HuH-7.5 (cell line): ENCODE data around the gene PACC1.
"Not testable (repeated sequence)": the region's sequence is repeated elsewhere in the genome, so short reads cannot be mapped to it uniquely, and the experiment has no call there.

Source experiments
- DNase-seq: peaks from one replicate; pipeline ENCODE4 v3.0.0; 2011; ENCODE audit warnings: low spot score

Gene PACC1

GRCh38 chr1:212326541-212326940 lies 88.1 kb downstream of the PACC1 start:
- no peak for DNase-seq

DNA sequence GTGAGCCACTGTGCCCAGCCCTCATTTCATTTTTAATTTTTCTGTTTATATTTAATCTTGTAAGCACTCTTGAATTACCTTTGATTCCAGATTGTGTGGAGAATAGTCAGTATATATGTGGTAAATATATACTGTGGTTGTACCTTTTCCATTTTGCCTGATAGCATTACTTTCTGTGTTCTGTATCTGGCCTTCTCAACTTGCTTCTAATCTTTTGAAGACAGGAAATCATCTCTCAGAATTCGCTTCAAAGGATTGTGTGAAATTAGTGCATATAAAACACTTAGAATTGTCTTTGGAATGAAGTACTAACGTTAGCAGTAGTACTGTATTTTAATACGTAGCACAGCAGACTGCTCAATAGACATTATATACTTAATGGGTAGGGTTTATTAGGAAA lies 91.6 kb downstream of the PACC1 start:
- DNase-seq = no peak

- not testable (repeated sequence) for DNase-seq
These were observed 93.7 kb downstream of the PACC1 start for GRCh38 chr1:212321031-212321430.

- DNase-seq = no peak
These were observed 96.8 kb downstream of the PACC1 start for GRCh38 chr1:212317916-212318315.

DNA sequence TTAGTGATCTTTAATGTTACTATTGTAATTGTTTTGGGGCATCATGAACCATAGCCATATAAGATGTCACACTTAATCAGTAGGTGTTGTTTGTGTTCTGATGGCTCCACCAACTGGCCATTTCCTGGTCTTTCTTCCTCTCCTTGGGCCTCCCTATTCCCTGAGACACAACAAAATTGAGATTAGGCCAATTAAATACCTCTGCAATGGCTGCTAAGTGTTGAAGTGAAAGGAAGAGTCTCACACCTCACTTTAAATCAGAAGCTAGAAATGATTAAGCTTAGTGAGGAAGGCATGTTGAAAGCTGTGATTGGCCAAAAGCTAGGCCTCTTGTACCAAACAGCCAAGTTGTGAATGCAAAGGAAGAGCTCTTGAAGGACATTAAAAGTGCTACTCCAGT lies 98.8 kb downstream of the PACC1 start:
- DNase-seq = no peak

DNA sequence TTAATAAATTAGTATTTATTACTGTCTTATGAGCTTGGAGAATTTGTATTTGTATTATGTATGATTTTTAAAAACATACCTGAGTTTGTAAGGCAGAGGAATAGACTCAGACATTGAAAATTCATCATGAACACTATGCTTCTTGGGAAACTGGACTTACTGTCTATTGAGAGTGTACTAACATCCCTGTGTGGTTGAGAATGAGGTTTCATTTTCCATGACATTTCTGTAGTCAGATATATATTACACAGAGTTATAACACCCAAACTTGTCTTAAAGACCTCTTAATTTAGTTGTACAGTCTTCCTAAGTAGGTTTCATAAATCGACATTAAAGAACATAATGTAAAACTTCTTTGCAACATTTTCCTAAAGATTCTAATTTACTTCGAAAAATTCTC lies 99.5 kb downstream of the PACC1 start:
- DNase-seq = no peak
